Spleen (tissue), 7 donors: Measurements from ENCODE around the gene MSANTD2.

Experiments
- CTCF ChIP-seq, 11 experiments: fragments of 200-600 bp in 7 of 11; fragments of 450-650 bp in 4 of 11; sonication (generic) in 4 of 11; IDR thresholded peaks in 8 of 11; conservative IDR thresholded peaks in 3 of 11; 1 replicate in 7 of 11; 2 replicates in 4 of 11; pipeline versions ENCODE4 v1.4.0 to v1.8.0; 2016 to 2021; ENCODE audit warnings: antibody characterized with exemption in 11 of 11, inconsistent platforms in 4 of 11, mild to moderate bottlenecking in 1 of 11
- POLR2A ChIP-seq, 3 donors: fragments of 450-650 bp; IDR thresholded peaks; one replicate each; pipeline ENCODE4 v1.5.1; 2017; ENCODE audit warnings: antibody characterized with exemption in 3 of 3, mild to moderate bottlenecking in 1 of 3
- POLR2AphosphoS5 ChIP-seq, 3 donors: sonication (generic); formaldehyde crosslinking; IDR thresholded peaks; one replicate each; pipeline ENCODE4 v1.5.1; 2017; ENCODE audit warnings: antibody characterized with exemption in 3 of 3
- donor health status: DM: no; HTN: no; CAD: no; lungs with moderate emphysema.
- donor health status: DM: no; HTN: no; CAD: no.
- donor health status: DM: no; HTN: no; CAD: no.

- TF ChIP-seq POLR2A (IDR thresholded peaks at IDR 0.05) (no peak), CTCF (IDR thresholded peaks at IDR 0.05 in 8 of 11, conservative IDR thresholded peaks at IDR 0.05 in 3 of 11) (no peak), POLR2AphosphoS5 (IDR thresholded peaks at IDR 0.05) (no peak)
Measured at GRCh38 chr11:124749912-124750311, 50.3 kb downstream of the MSANTD2 start.
